Activated effector memory CD4-positive, alpha-beta T cell treated with Interleukin-2 at 50 U/mL for 16 hours (primary cell): Measurements from ENCODE around the gene SPZ1.
"Not testable (repeated sequence)": the region's sequence is repeated elsewhere in the genome, so short reads cannot be mapped to it uniquely, and the experiment has no call there.

Source experiments
- DNase-seq: peaks from one replicate; pipeline ENCODE4 v3.0.0-alpha.2; 2020

The SPZ1 gene

GRCh38 chr5:80341016-80341775 lies 21.4 kb downstream of the SPZ1 start:
- no peak for DNase-seq

- no peak for DNase-seq
Observed at GRCh38 chr5:80343067-80343466, 23.3 kb downstream of the SPZ1 start.

GRCh38 chr5:80346055-80346454 lies 26.3 kb downstream of the SPZ1 start:
- no peak for DNase-seq

- no peak for DNase-seq
Observed at GRCh38 chr5:80348171-80348570, 28.4 kb downstream of the SPZ1 start.

DNA sequence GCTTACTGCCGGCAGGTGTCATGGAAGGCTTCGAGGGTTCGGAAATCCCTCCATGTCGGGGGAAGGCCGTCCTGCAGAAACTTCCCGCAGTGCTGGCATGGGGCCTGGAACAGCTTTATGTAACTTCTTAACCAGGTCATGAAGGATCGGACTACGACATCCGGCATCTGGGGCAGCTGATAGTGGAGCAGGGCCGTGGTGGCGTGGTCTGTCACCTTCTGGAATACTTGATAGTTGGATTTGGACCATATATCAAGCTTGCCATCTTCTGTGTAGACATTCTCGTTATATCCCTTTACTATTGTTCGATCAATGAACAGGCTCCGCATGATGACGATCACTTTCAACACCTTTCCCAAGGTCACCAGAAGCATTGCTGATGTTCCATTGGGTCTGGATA lies 31.2 kb downstream of the SPZ1 start:
- not testable (repeated sequence) for DNase-seq

DNA sequence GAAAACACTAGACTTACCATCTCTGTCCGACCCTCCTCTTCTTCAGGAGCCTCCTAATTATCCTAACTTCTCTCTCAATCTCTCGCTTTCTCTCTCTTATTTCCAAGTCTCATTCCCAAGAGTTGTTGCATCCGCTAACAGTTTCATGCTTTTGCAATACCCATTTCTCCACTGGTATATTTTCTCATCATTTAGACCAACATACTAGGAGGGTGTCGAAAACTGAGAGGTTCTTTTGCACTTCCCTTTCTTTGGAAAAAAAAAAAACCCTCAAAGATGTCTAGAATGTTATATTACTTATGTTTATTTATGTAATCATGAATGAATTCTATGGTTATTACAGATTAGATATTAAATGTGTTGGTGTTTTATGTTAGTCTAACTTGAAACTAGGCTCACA lies 35.9 kb downstream of the SPZ1 start:
- no peak for DNase-seq

GRCh38 chr5:80357671-80358070 lies 37.9 kb downstream of the SPZ1 start:
- no peak for DNase-seq

DNA sequence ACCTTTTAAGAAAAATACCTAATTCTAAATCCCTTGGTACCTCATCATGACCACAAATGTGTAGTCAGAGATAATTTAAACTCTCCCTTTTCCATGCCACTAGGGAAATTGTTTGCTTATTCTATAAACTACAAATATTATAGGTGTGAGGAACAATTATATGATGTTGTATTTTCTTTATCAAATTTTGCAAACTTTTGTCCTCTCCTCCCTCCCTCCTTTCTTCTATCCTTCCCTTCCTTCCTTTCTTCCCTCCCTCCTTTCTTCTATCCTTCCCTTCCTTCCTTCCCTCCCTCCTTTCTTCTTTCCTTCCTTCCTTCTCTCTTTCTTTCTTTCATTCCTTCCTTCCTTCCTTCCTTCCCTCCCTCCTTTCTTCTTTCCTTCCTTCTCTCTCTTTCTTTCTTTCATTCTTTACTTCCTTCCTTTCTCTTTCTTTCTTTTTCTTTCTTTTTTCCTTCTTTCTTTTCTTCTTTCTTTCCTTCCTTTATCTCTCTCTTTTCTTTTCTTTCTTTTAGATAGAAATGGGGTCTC lies 41.2 kb downstream of the SPZ1 start:
- DNase-seq, result no peak

- no peak for DNase-seq
Observed at GRCh38 chr5:80364892-80365291, 45.1 kb downstream of the SPZ1 start.

- DNase-seq, result no peak
Observed at GRCh38 chr5:80368661-80369480, 49.1 kb downstream of the SPZ1 start.

DNA sequence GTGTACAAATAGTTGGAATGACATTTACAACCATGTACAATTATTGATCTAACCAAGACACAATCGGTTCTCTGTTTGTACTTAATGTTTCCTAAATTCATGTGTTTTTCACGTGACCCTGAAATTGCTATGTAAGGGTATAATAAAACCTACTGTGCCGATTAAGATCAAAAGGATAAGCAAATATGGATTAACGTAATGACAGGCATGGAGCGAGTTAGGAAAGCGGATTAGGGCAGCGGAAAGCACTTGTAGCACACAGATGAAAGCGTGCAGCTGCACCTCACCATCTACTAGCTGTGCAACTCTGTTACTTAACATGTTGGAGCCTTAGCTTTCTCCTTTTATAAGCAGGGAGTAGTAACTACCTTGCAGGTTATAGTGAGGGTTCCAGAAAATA lies 49.7 kb downstream of the SPZ1 start:
- no peak for DNase-seq

GRCh38 chr5:80370390-80370789 lies 50.6 kb downstream of the SPZ1 start:
- DNase-seq, result no peak
